IMR-90 (cell line): ENCODE results near the gene ZDHHC14.

ENCODE experiments used
- CEBPB ChIP-seq: IDR thresholded peaks from 2 replicates; pipeline ENCODE4 v1.6.1; 2012; ENCODE audit warnings: low read depth, low read length, improper control_type of control experiment
- CTCF ChIP-seq: conservative IDR thresholded peaks from 2 replicates; pipeline ENCODE4 v1.5.1; 2012; ENCODE audit warnings: mild to moderate bottlenecking, low read depth, low read length, improper control_type of control experiment
- ELK1 ChIP-seq: fragments of 150-350 bp; IDR thresholded peaks from 2 replicates; pipeline ENCODE4 v1.6.1; 2016; ENCODE audit warnings: low read depth, mild to moderate bottlenecking, low read length, moderate library complexity, borderline replicate concordance
- MAFK ChIP-seq: IDR thresholded peaks from 2 replicates; pipeline ENCODE4 v1.6.1; 2012; ENCODE audit warnings: low read depth, low read length, improper control_type of control experiment
- POLR2A ChIP-seq: IDR thresholded peaks from 2 replicates; pipeline ENCODE4 v1.6.1; 2012; ENCODE audit warnings: mild to moderate bottlenecking, low read depth, low read length
- RAD21 ChIP-seq: IDR thresholded peaks from 2 replicates; pipeline ENCODE4 v1.6.1; 2012; ENCODE audit warnings: low read length, improper control_type of control experiment
- SMC3 ChIP-seq: fragments of 150-350 bp; IDR thresholded peaks from 2 replicates; pipeline ENCODE4 v1.6.1; 2016; ENCODE audit warnings: low read depth, mild to moderate bottlenecking, antibody characterized with exemption, low read length, moderate library complexity
- USF2 ChIP-seq: fragments of 150-350 bp; IDR thresholded peaks from 2 replicates; pipeline ENCODE4 v1.6.1; 2017; ENCODE audit warnings: mild to moderate bottlenecking, antibody characterized with exemption, low read length, low read depth

GRCh38 chr6:157406661-157407060 lies 25.7 kb downstream of the ZDHHC14 start:
- TF ChIP-seq CTCF (no peak), CEBPB (no peak), POLR2A (no peak), ELK1 (no peak), SMC3 (no peak), USF2 (no peak), RAD21 (no peak), MAFK (no peak)
